Activated CD8-positive, alpha-beta memory T cell treated with anti-CD3 and anti-CD28 coated beads for 1 hour (primary cell): Measurements from ENCODE around the gene KSR2.

Experiments used
- DNase-seq, 2 donors: peaks; one replicate each; pipeline ENCODE4 v3.0.0-alpha.2; 2020; ENCODE audit warnings: low read depth in 1 of 2; ENCODE audit errors: extremely low read depth in 1 of 2

Gene KSR2

DNA sequence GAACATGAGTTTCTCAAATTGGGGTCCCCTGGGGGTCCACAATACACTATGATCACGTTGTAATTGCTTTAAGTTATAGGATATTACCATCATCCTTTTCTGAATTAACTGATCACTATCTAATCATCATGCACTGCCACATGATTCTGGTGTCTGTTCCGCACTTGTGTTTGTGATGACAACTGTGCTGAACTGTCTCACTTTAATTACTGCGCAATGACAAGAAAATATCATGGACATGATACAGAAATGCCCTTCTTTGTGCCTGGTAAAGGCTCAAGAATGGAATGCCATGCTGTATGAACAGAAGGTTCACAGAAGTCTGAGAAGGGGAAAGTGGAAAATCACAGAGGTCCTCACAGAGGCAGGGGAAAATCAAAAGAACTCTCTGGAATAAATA is 541.6 kb downstream of the KSR2 start:
- DNase-seq, result no peak

DNA sequence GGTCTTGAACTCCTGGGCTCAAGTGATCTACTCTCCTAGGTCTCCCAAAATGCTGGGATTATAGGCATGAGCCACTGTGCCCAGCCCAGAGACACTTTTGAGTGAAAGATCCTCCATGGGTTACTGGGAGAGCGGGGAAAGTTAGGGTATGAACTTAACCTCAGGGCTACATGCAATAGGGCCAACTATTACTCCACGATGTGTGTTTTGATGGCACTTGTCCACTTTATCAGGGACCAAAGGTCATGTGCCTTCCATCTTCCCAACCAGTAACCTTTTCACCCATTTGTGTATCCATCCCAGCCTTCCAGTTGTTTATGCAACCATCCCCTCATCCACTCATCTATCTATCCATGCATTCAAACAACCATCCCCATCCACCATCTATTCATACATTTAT is 546.8 kb downstream of the KSR2 start:
- DNase-seq, result no peak

DNA sequence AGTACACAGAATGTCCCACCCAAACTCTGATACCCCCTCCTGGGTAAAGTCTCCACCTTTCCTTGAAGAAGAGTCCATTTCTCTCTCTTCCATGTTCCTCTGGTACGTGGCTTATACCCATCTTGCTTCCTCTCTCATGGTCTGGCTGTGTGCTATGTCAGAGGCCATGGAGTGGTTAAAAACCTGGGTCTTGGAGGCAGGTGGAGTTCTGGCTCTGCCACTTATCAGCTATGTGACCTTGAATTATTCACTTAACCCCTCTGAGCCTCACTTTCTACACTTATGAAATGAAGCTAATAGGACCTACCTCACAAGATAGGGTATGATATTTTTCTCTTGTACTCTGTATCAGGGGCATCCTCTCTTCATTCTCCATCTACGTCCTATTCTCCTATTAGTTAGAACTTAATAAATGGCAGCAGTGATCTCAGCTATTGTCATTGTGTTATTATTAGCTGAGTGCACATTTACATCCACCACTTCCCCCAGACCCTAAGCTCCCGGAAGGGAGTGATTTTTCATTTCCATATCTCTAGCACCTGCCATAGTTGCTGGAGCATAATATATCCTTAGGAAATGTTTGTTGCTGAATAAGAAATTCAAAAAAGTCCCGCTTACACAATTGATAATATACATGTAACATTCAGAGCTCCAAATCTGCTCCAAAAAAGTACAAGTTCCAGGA is 547.6 kb downstream of the KSR2 start:
- DNase-seq, result no peak

DNA sequence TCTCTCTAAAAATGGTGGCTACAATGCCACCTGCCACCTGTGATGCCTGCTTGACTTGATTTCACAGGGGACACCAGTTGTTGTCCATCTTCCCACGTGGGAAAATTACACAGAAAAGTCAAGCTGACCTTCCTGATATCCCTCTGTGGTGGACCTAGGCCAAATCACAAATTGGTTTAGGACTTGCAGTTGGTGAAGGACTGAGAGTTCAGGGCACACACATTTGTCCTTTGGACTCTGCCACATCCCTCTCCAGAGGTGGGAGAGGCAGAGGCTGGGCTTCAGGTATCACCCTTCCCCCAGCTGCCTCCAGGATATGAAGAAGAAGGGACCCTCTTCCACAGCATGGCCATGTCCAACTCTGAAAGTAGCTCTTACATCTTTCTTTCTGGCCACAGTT is 551.8 kb downstream of the KSR2 start:
- DNase-seq, result no peak

DNA sequence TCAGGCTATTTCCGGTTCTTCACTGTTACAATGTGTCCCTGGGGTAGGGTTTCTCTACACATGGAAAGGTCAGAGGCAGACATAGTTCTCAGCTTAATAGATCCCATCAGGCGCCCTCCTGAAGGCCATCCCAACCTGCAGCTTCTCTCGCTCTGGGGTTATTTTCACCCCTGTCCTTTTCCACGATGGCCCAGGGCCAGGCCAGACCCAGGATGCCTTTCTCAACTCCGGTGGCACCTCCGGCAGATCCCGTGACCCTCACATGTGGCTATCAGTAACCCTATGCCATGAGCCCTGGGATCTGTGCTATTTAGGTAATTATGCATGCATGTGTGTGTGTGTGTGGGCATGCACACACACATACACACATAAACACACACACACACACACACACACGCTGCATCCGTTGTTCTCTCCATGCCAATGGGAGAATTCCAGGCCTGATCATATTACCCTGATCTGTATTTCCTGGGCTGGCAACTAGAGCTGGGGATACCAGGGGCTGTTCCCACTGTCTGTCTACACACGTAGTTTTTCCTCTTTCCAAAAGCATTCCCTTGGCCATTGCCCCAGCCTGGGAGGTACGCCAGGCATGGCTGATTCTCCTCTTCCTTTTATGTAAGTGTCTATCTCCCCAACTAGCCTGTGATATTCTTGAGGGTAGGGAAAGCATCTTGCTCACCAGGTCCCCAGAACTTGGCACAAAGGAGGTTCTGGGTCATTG is 556.2 kb downstream of the KSR2 start:
- DNase-seq, result no peak

DNA sequence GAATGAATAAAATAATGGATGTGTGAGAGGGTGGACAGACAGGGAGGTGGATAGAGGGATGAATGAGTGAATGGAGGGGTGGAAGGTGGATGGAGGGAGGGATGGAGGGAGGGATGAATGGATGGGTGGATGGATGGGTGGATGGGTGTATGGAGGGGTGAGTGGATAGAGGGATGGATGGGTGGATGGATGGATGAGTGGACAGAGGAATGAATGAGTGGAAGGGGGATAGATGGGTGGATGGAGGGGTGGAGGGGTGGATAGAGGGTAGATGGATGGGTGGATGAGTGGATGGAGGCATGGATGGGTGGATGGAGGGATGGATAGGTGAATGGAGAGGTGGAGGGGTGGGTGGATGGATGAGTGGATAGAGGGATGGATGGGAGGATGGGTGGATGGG is 559.5 kb downstream of the KSR2 start:
- no peak for DNase-seq

DNA sequence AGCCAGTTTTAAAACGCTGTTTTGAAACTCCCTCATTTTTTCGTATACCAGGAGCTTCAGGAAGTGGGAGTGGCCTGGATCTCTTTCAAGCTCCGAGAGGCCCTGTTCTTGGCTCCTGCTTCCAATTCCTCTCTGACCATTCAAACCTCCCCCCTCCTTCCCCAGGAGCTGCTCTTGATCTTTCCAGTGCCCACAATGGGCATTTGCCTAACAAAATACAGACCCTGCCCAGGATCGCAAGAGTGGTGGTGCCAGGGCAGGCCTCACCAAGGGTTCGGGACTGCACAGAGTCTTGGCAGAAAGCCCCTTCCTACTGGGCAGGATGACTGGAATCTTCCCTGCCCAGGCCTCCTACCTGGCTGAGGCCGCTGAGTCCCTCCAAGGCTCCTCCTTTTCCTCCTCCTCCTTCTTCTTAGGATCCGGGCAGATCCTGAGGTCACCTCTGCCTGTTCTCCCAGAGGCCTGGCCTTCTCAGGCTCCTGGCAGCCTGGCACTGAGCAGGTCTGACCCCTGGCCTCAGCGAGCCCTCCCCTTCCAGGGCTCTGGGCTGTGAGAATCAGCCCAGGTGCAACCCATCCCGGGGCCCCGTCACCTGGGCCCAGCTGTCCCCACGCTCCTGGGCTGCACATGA is 560.5 kb downstream of the KSR2 start:
- DNase-seq, result no peak

DNA sequence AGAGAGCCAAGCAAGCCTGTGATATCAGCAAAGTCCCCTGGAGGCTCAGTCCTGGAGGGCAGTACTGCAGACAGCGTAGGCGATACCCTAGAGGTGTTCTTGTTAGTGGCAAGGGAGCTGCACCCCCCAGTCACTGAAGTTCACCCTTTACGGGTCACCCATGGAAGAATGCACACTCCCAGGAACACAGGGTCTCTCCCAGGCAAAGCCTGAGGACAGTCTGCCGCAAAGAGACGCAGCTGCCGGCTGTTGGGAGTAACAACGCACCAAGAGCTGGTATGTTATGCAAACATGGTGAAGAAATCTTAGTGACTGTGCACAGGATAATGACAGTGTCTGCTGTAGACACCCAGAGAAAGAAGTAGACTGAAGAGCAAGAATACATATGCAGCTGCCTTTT is 563.9 kb downstream of the KSR2 start:
- no peak for DNase-seq

DNA sequence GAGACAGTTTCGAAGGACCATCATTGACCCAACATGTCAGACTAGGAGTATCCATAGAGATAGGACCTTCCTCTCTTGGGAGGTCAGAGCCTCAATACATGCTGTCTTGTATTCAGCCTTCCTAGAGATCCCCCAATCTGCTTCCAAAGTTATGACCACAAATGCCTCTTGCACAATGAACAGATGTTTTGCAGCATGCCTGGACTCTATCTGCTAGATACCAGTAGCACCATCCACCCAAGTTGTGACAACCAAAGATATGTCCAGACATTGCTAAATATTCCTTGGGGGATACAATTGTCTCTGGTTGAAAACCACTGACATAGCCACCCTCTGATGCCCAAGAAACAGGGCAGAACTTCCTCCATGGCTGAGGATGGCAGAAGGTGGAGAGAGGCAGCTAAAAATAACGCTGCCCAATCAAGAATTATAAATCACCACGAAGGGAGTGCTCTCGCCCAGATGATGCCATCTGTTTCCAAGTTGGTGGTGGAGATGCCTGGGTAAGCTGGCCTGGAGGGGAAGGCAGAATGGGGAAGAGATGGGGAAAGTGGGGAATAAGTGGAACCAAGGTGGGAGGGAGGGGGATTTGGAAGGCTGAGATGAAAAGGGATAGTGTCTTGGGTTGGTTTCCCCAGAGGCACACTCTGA is 564.5 kb downstream of the KSR2 start:
- no peak for DNase-seq

DNA sequence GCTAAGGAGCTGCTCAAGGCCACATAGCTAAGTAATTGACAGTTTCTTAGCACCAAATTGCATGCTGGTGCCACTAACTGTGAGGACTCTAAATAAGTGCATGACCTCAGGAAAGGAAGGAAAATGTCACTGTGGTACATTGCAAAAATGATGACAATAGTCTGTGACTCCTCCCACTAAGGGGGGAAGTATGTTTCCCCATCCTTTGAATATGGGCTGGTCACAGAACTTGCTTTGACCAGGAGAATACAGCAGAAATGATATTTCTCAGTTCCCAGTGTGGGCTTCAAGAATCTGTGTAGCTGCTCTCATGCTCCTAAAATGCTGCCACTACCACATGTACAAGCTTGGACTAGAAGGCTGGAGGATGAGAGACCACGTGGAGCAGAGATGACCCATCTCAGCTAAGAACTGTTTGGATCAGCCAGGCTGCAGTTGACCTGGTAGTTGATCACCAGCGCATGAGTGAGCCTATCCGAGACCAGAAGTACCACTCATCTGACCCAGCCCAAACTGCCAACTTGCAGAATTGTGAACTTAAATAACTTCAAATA is 565.1 kb downstream of the KSR2 start:
- no peak for DNase-seq
